Keratinocyte (primary cell): ENCODE data around the gene FAM163A. TPM values are rescaled to one million over a fixed set of nuclear protein-coding genes. Genes with fewer than 3 reads are reported as not detected.

ENCODE experiments used
- DNase-seq: peaks from one replicate; pipeline ENCODE4 v3.0.0-alpha.2; 2011; ENCODE audit warnings: low read depth, missing footprints, low spot score
- FAIRE-seq: peaks from 2 replicates; lab custom pipeline; 2011; peaks lifted over from hg19 to GRCh38; lab: Jason Lieb, UNC
- H2AFZ ChIP-seq: 2 replicates; pipeline ENCODE4 v1.6.0; 2012; ENCODE audit warnings: low read length, control low read depth, inconsistent platforms; ENCODE audit not compliant: control insufficient read depth
- H3K27ac ChIP-seq: 2 replicates; pipeline ENCODE4 v1.5.1; 2011; ENCODE audit warnings: low read length; ENCODE audit not compliant: control insufficient read depth, insufficient read depth
- H3K27me3 ChIP-seq: 3 replicates; pipeline ENCODE4 v1.6.0; 2011; ENCODE audit warnings: low read length; ENCODE audit not compliant: control insufficient read depth, insufficient read depth; ENCODE audit errors: extremely low read depth
- H3K36me3 ChIP-seq, 2 experiments: 2 replicates in 1 of 2; 3 replicates in 1 of 2; pipeline ENCODE4 v1.5.1; 2011; ENCODE audit warnings: low read length in 2 of 2, mild to moderate bottlenecking in 1 of 2; ENCODE audit not compliant: control insufficient read depth in 2 of 2, insufficient read depth in 2 of 2; ENCODE audit errors: extremely low read depth in 1 of 2
- H3K4me1 ChIP-seq: 3 replicates; pipeline ENCODE4 v1.5.1; 2011; ENCODE audit warnings: low read length; ENCODE audit not compliant: control insufficient read depth, insufficient read depth; ENCODE audit errors: extremely low read depth
- H3K4me2 ChIP-seq: 3 replicates; pipeline ENCODE4 v1.6.0; 2011; ENCODE audit warnings: low read depth, low read length; ENCODE audit not compliant: control insufficient read depth, insufficient read depth; ENCODE audit errors: extremely low read depth
- H3K4me3 ChIP-seq, 3 experiments: fragments of 200-600 bp in 1 of 3; sonication (generic) in 1 of 3; 2 replicates in 2 of 3; 3 replicates in 1 of 3; pipeline ENCODE4 v1.5.1; 2011 to 2016; ENCODE audit warnings: low read length in 3 of 3, mild to moderate bottlenecking in 3 of 3, control low read depth in 2 of 3, inconsistent platforms in 1 of 3, low read depth in 1 of 3, mixed read lengths in 1 of 3, mixed run types in 1 of 3, moderate library complexity in 1 of 3; ENCODE audit not compliant: control insufficient read depth in 2 of 3, insufficient read depth in 2 of 3; ENCODE audit errors: extremely low read depth in 1 of 3
- H3K79me2 ChIP-seq: 2 replicates; pipeline ENCODE4 v1.6.0; 2012; ENCODE audit warnings: low read length; ENCODE audit not compliant: control insufficient read depth, insufficient read depth
- H3K9ac ChIP-seq: 3 replicates; pipeline ENCODE4 v1.6.0; 2011; ENCODE audit warnings: low read length; ENCODE audit not compliant: control insufficient read depth, insufficient read depth; ENCODE audit errors: extremely low read depth
- H3K9me1 ChIP-seq: 3 replicates; pipeline ENCODE4 v1.6.0; 2011; ENCODE audit warnings: low read length; ENCODE audit not compliant: control insufficient read depth, insufficient read depth; ENCODE audit errors: extremely low read depth
- H3K9me3 ChIP-seq: 2 replicates; pipeline ENCODE4 v1.5.1; 2012; ENCODE audit warnings: low read depth, low read length; ENCODE audit not compliant: control insufficient read depth
- H4K20me1 ChIP-seq: 3 replicates; pipeline ENCODE4 v1.6.0; 2011; ENCODE audit warnings: low read length; ENCODE audit not compliant: control insufficient read depth, insufficient read depth; ENCODE audit errors: extremely low read depth
- EZH2 ChIP-seq: IDR thresholded peaks from one replicate; pipeline ENCODE4 v1.6.1; 2012; ENCODE audit warnings: inconsistent platforms, mild to moderate bottlenecking, low read length, moderate library complexity
- dilution Hi-C: fragments of 300-500 bp; cut with MboI; formaldehyde crosslinking; loops from one replicate; pipeline ENCODE4 v1.7.0; 2020; ENCODE audit warnings: low sequenced_read_pairs; ENCODE audit not compliant: extremely low pct_ligation_motif_present
- polyA plus RNA-seq, 5 experiments: library from polyadenylated mRNA; depleted of rRNA in 3 of 5; stranded (reverse) in 3 of 5; stranded (forward) in 1 of 5; unstranded in 1 of 5; fragments of >200 nt; gene quantifications; 1 replicate in 1 of 5; 2 replicates in 3 of 5; 3 replicates in 1 of 5; pipeline versions ENCODE4 v1.2.1 to v1.2.3, GENCODE V29; 2011 to 2012; ENCODE audit warnings: missing spikeins in 2 of 5, low read depth in 1 of 5, low replicate concordance in 1 of 5
- TF ChIP-seq, protein P1 (sequence below), 3 experiments: IDR thresholded peaks in 1 of 3; conservative IDR thresholded peaks in 1 of 3; optimal IDR thresholded peaks in 1 of 3; 2 replicates in 2 of 3; 3 replicates in 1 of 3; pipeline versions ENCODE3 to v1.5.1; 2011; ENCODE audit warnings: low read length in 3 of 3, mild to moderate bottlenecking in 3 of 3, moderate library complexity in 2 of 3, control low read depth in 1 of 3, inconsistent platforms in 1 of 3; ENCODE audit not compliant: insufficient read depth in 2 of 3; ENCODE audit errors: extremely low read depth in 1 of 3

Gene FAM163A
- polyA plus RNA-seq, 1 donor (not counting 4 experiments of a cell fraction or from before 2014, with no cell fraction given), result not detected

GRCh38 chr1:179808503-179808902, 65.4 kb downstream of the FAM163A start:
- Histone ChIP-seq H3K4me3 (no peak overlapping the region), H3K79me2 (no peaks in the 10 kb centered on the region), H3K9me1 (no peaks in the 10 kb centered on the region), H3K36me3 (no peaks in the 10 kb centered on the region), H3K27ac (no peak overlapping the region), H3K4me1 (peaks cover 7% of the 10 kb centered on the region), H2AFZ (no peak overlapping the region), H3K27me3 (peaks cover 13% of the 10 kb centered on the region), H3K9ac (no peak overlapping the region), H3K9me3 (no peaks in the 10 kb centered on the region), H4K20me1 (no peaks in the 10 kb centered on the region), H3K4me2 (no peak overlapping the region)
- no peak for TF ChIP-seq EZH2
- TF ChIP-seq, protein P1, sequence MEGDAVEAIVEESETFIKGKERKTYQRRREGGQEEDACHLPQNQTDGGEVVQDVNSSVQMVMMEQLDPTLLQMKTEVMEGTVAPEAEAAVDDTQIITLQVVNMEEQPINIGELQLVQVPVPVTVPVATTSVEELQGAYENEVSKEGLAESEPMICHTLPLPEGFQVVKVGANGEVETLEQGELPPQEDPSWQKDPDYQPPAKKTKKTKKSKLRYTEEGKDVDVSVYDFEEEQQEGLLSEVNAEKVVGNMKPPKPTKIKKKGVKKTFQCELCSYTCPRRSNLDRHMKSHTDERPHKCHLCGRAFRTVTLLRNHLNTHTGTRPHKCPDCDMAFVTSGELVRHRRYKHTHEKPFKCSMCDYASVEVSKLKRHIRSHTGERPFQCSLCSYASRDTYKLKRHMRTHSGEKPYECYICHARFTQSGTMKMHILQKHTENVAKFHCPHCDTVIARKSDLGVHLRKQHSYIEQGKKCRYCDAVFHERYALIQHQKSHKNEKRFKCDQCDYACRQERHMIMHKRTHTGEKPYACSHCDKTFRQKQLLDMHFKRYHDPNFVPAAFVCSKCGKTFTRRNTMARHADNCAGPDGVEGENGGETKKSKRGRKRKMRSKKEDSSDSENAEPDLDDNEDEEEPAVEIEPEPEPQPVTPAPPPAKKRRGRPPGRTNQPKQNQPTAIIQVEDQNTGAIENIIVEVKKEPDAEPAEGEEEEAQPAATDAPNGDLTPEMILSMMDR (optimal IDR thresholded peaks at IDR 0.05 in 1 of 3, IDR thresholded peaks at IDR 0.05 in 1 of 3, conservative IDR thresholded peaks at IDR 0.05 in 1 of 3; ENCODE audit: extremely low read depth in 1 of 3, insufficient read depth in 2 of 3, low read length in 3 of 3), result no peak
- no peak for FAIRE-seq
- dilution Hi-C loops, result loop anchor here (25.0 kb wide), 1 partner anchor 96 kb away; no protein-coding TSS in a partner anchor
- DNase-seq, result no peak

- H3K79me2 ChIP-seq, result no peaks in the 10 kb centered on the region
- peak; percentile 32 for DNase-seq
- dilution Hi-C loops, result loop anchor here (25.0 kb wide), 1 partner anchor 97 kb away; no protein-coding TSS in a partner anchor
- no peaks in the 10 kb centered on the region for H4K20me1 ChIP-seq
- TF ChIP-seq, protein P1 (optimal IDR thresholded peaks at IDR 0.05 in 1 of 3, IDR thresholded peaks at IDR 0.05 in 1 of 3, conservative IDR thresholded peaks at IDR 0.05 in 1 of 3; ENCODE audit: extremely low read depth in 1 of 3, insufficient read depth in 2 of 3, low read length in 3 of 3), result peak; percentile 88 to 97 (median 93)
- TF ChIP-seq EZH2, result no peak
- no peak overlapping the region for H3K4me3 ChIP-seq
- H3K27me3 ChIP-seq, result peaks cover 16% of the 10 kb centered on the region
- peaks cover 7% of the 10 kb centered on the region for H3K4me1 ChIP-seq
- H3K4me2 ChIP-seq, result peak overlapping the region; percentile 17
- H2AFZ ChIP-seq, result no peak overlapping the region
- no peak overlapping the region for H3K9ac ChIP-seq
- H3K36me3 ChIP-seq, result no peaks in the 10 kb centered on the region
- no peaks in the 10 kb centered on the region for H3K9me3 ChIP-seq
- no peaks in the 10 kb centered on the region for H3K9me1 ChIP-seq
- no peak overlapping the region for H3K27ac ChIP-seq
- peak; percentile 63 for FAIRE-seq
These were observed 66.6 kb downstream of the FAM163A start for GRCh38 chr1:179809506-179810366.
